A549 (cell line): ENCODE results near the gene NUTF2. TPM values are rescaled to one million over a fixed set of nuclear protein-coding genes. Genes with fewer than 3 reads are reported as not detected.

Experiments
- ATAC-seq, 2 experiments: fragments of 200-7000 bp in 1 of 2; fragments of >200 bp in 1 of 2; cut with Nextera tagmentation in 1 of 2; cut with Tn5 transposase in 1 of 2; 3 replicates each; pipeline versions ENCODE4 v1.8.0 to v1.9.1; 2018 to 2020; ENCODE audit warnings: mild to moderate bottlenecking in 1 of 2, moderate library complexity in 1 of 2
- CTCF ChIA-PET: fragments of 300-600 bp; sonication (Branson Sonifier 250); formaldehyde crosslinking; extraction: SDS; loops from one replicate; lab custom pipeline; 2021; ENCODE audit warnings: antibody characterized with exemption, inconsistent platforms; lab: Yijun Ruan, JAX
- POLR2A ChIA-PET: fragments of 350-600 bp; formaldehyde crosslinking; extraction: SDS; loops from one replicate; lab custom pipeline; 2021; ENCODE audit warnings: antibody characterized with exemption, inconsistent platforms; lab: Yijun Ruan, JAX
- DNase-seq, 2 experiments: peaks; one replicate each; pipeline versions ENCODE4 v3.0.0 to v3.0.0-alpha.2; 2011 to 2016; ENCODE audit warnings: low read depth in 1 of 2, low spot score in 1 of 2
- FAIRE-seq: peaks from 2 replicates; lab custom pipeline; 2011; peaks lifted over from hg19 to GRCh38; lab: Jason Lieb, UNC
- H3K27ac ChIP-seq, 2 experiments: fragments of >200 bp; sonication (Bioruptor Twin); formaldehyde crosslinking; 3 replicates each; pipeline ENCODE4 v1.5.1; 2016 to 2017
- H3K4me1 ChIP-seq: fragments of >200 bp; sonication (Bioruptor Twin); formaldehyde crosslinking; 3 replicates; pipeline ENCODE4 v1.6.1; 2016
- H3K4me2 ChIP-seq: fragments of >200 bp; sonication (Bioruptor Twin); formaldehyde crosslinking; 3 replicates; pipeline ENCODE4 v1.6.1; 2016
- H3K4me3 ChIP-seq: fragments of >200 bp; sonication (Bioruptor Twin); formaldehyde crosslinking; 3 replicates; pipeline ENCODE4 v1.5.1; 2016
- H3K9me3 ChIP-seq: fragments of >200 bp; sonication (Bioruptor Twin); formaldehyde crosslinking; 3 replicates; pipeline ENCODE4 v1.6.1; 2016
- BHLHE40 ChIP-seq: IDR thresholded peaks from 2 replicates; pipeline ENCODE4 v1.6.1; 2012; ENCODE audit warnings: low read depth, low read length, inconsistent platforms
- CBX2 ChIP-seq: fragments of 200-600 bp; sonication (generic); IDR thresholded peaks from 2 replicates; pipeline ENCODE4 v1.6.1; 2016; ENCODE audit warnings: low read depth, mild to moderate bottlenecking, borderline replicate concordance
- EHMT2 ChIP-seq: fragments of 200-600 bp; sonication (generic); IDR thresholded peaks from 2 replicates; pipeline ENCODE4 v1.6.1; 2016; ENCODE audit warnings: antibody characterized with exemption, low read depth, mild to moderate bottlenecking, moderate library complexity
- FOSL2 ChIP-seq, 2 experiments: fragments of 450-650 bp in 1 of 2; fragments of >200 bp in 1 of 2; sonication (Bioruptor Twin) in 1 of 2; formaldehyde crosslinking; IDR thresholded peaks; 2 replicates each; pipeline versions ENCODE4 v1.5.0 to v1.6.1; 2016 to 2020; ENCODE audit warnings: mild to moderate bottlenecking in 1 of 2, moderate library complexity in 1 of 2
- GATA3 ChIP-seq: IDR thresholded peaks from 2 replicates; pipeline ENCODE4 v1.6.1; 2012; ENCODE audit warnings: borderline replicate concordance
- JUN ChIP-seq, 2 experiments: fragments of >200 bp; sonication (Bioruptor Twin); formaldehyde crosslinking; IDR thresholded peaks; 2 replicates in 1 of 2; 3 replicates in 1 of 2; pipeline ENCODE4 v1.6.1; 2016 to 2017
- KDM1A ChIP-seq: fragments of 200-600 bp; sonication (generic); IDR thresholded peaks from 2 replicates; pipeline ENCODE4 v1.6.1; 2016; ENCODE audit warnings: low read depth, mild to moderate bottlenecking
- KDM5A ChIP-seq: fragments of 200-600 bp; sonication (generic); IDR thresholded peaks from 2 replicates; pipeline ENCODE4 v1.6.1; 2016; ENCODE audit warnings: antibody characterized with exemption, mild to moderate bottlenecking
- MAFK ChIP-seq: fragments of 450-650 bp; IDR thresholded peaks from 2 replicates; pipeline ENCODE4 v1.6.1; 2014; ENCODE audit not compliant: partially characterized antibody
- MAX ChIP-seq: IDR thresholded peaks from 2 replicates; pipeline ENCODE4 v1.6.1; 2012
- NFE2L2 ChIP-seq: fragments of 150-350 bp; conservative IDR thresholded peaks from 2 replicates; pipeline ENCODE4 v1.6.1; 2014; ENCODE audit warnings: low read length
- NPAS2 ChIP-seq: fragments of 250-450 bp; sonication (Bioruptor Pico); IDR thresholded peaks from 2 replicates; pipeline ENCODE4 v1.8.0; 2022; ENCODE audit warnings: mild to moderate bottlenecking, moderate library complexity, borderline replicate concordance
- POLR2AphosphoS2 ChIP-seq: conservative IDR thresholded peaks from 2 replicates; pipeline ENCODE4 v1.6.1; 2012; ENCODE audit warnings: low read length, improper control_type of control experiment, inconsistent platforms
- RAD21 ChIP-seq, 2 experiments: fragments of >200 bp in 1 of 2; sonication (Bioruptor Twin) in 1 of 2; formaldehyde crosslinking in 1 of 2; IDR thresholded peaks in 1 of 2; conservative IDR thresholded peaks in 1 of 2; 2 replicates in 1 of 2; 3 replicates in 1 of 2; pipeline ENCODE4 v1.6.1; 2012 to 2018; ENCODE audit warnings: inconsistent platforms in 1 of 2
- RARB ChIP-seq: fragments of 250-450 bp; sonication (Bioruptor Pico); IDR thresholded peaks from 2 replicates; pipeline ENCODE4 v1.8.0; 2021; ENCODE audit warnings: mild to moderate bottlenecking, moderate library complexity
- RCOR1 ChIP-seq: fragments of 150-350 bp; IDR thresholded peaks from 2 replicates; pipeline ENCODE4 v1.6.1; 2014; ENCODE audit warnings: antibody characterized with exemption, low read length, low read depth
- RFX5 ChIP-seq: fragments of 450-650 bp; IDR thresholded peaks from 2 replicates; pipeline ENCODE4 v1.7.1; 2014; ENCODE audit warnings: antibody characterized with exemption, mild to moderate bottlenecking, moderate library complexity
- SREBF2 ChIP-seq: fragments of 450-650 bp; IDR thresholded peaks from 2 replicates; pipeline ENCODE4 v1.6.1; 2014; ENCODE audit warnings: mild to moderate bottlenecking, moderate library complexity
- ZNF302 ChIP-seq: fragments of 250-450 bp; sonication (Bioruptor Pico); IDR thresholded peaks from 2 replicates; pipeline ENCODE4 v1.9.0; 2021; ENCODE audit warnings: inconsistent platforms, mild to moderate bottlenecking, moderate library complexity
- WGBS: methylation state at CpG from one replicate; pipeline ENCODE4 v1.1.6; 2017; ENCODE audit errors: missing lambda C conversion rate; 5-methylcytosine and 5-hydroxymethylcytosine counted together
- polyA plus RNA-seq, 4 experiments: library from polyadenylated mRNA; depleted of rRNA in 3 of 4; stranded (reverse); fragments of >200 nt; fragmentation: RNase III in 1 of 4; extraction: RNeasy Plus Mini Kit Qiagen cat#74134 plus additional on column Dnase treatment in 1 of 4; gene quantifications; 2 replicates in 3 of 4; 3 replicates in 1 of 4; pipeline ENCODE4 v1.2.3, GENCODE V29; 2011 to 2017

Gene NUTF2
- polyA plus RNA-seq, 2 of the 4 experiments (the other 2 are of a cell fraction) = 168 to 287 TPM

- no peak overlapping the region for H3K4me2 ChIP-seq
- H3K9me3 ChIP-seq = no peaks in the 10 kb centered on the region
- no peak for FAIRE-seq
- H3K27ac ChIP-seq = no peak overlapping the region
- peaks cover 8% of the 10 kb centered on the region; the same call in 1 of the 3 replicates for H3K4me1 ChIP-seq
- CTCF ChIA-PET = interaction anchor here (1.5 to 17.4 kb wide), 5 partner anchors 12 to 359 kb away, joined by 4 to 370 read pairs (median 44); partner anchors contain the start of genes CTRL, PSKH1 and PSMB10
- no peak for DNase-seq
- no peak for TF ChIP-seq GATA3
- TF ChIP-seq KDM1A = no peak
- TF ChIP-seq RFX5 = no peak
- TF ChIP-seq SREBF2 = no peak
- no peak for TF ChIP-seq CBX2
- no peak for TF ChIP-seq MAX
- no peak for TF ChIP-seq NFE2L2
- TF ChIP-seq MAFK = no peak
- no peak for TF ChIP-seq KDM5A
- H3K4me3 ChIP-seq = no peak overlapping the region
- ATAC-seq = no peak
- POLR2A ChIA-PET = no interaction called here
- WGBS = 93% methylated on average over 7 of the region's 13 CpGs
These were observed 33.9 kb downstream of the NUTF2 start for GRCh38 chr16:67880584-67880983.

GRCh38 chr16:67881621-67882161 is 35.0 kb downstream of the NUTF2 start:
- POLR2A ChIA-PET = no interaction called here

GRCh38 chr16:67882374-67883145 is 35.8 kb downstream of the NUTF2 start:
- TF ChIP-seq BHLHE40 (no peak), NFE2L2 (no peak), FOSL2 (IDR thresholded peaks at IDR 0.05) (no peak), FOSL2 (CRISPR knock-in tag; IDR thresholded peaks at IDR 0.05) (no peak), MAFK (no peak), ZNF302 (CRISPR knock-in tag) (no peak), EHMT2 (no peak), POLR2AphosphoS2 (no peak), RAD21 (conservative IDR thresholded peaks at IDR 0.05 in 1 of 2, IDR thresholded peaks at IDR 0.05 in 1 of 2) (no peak), RARB (CRISPR knock-in tag) (no peak)
- Histone ChIP-seq H3K4me1 (peaks cover 9% of the 10 kb centered on the region; the same call in 1 of the 3 replicates), H3K4me3 (no peak overlapping the region), H3K4me2 (no peak overlapping the region), H3K27ac (no peak overlapping the region), H3K9me3 (no peaks in the 10 kb centered on the region)
- no peak for FAIRE-seq
- CTCF ChIA-PET = interaction anchor here (0.6 to 17.4 kb wide), 21 partner anchors 8 to 347 kb away, joined by 3 to 370 read pairs (median 8); partner anchors contain the start of genes CTRL, EDC4, PSKH1 and PSMB10
- POLR2A ChIA-PET = no interaction called here
- 88% methylated on average over 18 of the region's 18 CpGs for WGBS
- DNase-seq = no peak
- ATAC-seq = no peak

More at GRCh38 chr16:67881621-67882161, 35.0 kb downstream of the NUTF2 start:
- CTCF ChIA-PET = interaction anchor here (0.6 to 17.4 kb wide), 12 partner anchors 7 to 209 kb away, joined by 3 to 370 read pairs (median 34); partner anchors contain the start of genes CTRL, EDC4, PSKH1 and PSMB10
- FAIRE-seq (no peak), ATAC-seq (no peak), DNase-seq (no peak)
- peaks cover 9% of the 10 kb centered on the region; the same call in 1 of the 3 replicates for H3K4me1 ChIP-seq
- no peak for TF ChIP-seq RCOR1
- TF ChIP-seq JUN (IDR thresholded peaks at IDR 0.05) = no peak
- TF ChIP-seq NPAS2 (CRISPR knock-in tag) = no peak
- 92% methylated on average over 21 of the region's 21 CpGs for WGBS
- no peaks in the 10 kb centered on the region for H3K9me3 ChIP-seq
- H3K27ac ChIP-seq = no peak overlapping the region
- H3K4me3 ChIP-seq = no peak overlapping the region
- H3K4me2 ChIP-seq = no peak overlapping the region
